ENCODE measurements around the gene GADD45A.

DNA sequence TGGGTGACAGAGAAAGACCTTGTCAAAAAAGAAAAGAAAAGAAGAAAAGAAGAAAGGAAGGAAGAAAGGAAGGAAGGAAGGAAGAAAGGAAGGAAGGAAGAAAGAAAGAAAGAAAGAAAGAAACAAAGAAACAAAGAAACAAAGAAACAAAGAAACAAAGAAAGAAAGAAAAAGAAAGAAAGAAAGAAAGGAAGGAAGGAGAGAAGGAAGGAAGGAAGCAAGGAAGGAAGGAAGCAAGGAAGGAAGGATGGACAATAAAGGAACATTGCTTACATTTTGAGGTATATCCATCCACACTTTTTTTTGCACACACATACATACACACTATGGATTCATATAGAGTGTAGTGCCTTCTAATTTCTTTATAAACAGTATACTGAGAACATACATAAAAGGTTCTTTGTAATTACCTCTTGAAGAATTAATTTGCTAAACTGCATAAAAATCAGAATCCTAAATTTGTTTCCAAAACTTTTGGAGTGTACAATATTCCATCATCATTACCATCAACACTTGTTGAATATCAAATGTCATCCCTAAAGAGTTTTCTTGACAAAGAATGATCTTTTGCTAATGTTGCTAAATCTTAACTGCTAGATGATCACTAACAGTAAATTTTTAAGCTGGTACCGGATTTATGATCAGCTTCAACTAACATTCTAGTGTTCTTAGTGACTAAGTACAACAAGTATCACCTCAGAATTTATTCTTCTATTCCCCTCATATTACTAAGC, 11.4 kb upstream of the GADD45A start:
- TF ChIP-seq, protein P1, sequence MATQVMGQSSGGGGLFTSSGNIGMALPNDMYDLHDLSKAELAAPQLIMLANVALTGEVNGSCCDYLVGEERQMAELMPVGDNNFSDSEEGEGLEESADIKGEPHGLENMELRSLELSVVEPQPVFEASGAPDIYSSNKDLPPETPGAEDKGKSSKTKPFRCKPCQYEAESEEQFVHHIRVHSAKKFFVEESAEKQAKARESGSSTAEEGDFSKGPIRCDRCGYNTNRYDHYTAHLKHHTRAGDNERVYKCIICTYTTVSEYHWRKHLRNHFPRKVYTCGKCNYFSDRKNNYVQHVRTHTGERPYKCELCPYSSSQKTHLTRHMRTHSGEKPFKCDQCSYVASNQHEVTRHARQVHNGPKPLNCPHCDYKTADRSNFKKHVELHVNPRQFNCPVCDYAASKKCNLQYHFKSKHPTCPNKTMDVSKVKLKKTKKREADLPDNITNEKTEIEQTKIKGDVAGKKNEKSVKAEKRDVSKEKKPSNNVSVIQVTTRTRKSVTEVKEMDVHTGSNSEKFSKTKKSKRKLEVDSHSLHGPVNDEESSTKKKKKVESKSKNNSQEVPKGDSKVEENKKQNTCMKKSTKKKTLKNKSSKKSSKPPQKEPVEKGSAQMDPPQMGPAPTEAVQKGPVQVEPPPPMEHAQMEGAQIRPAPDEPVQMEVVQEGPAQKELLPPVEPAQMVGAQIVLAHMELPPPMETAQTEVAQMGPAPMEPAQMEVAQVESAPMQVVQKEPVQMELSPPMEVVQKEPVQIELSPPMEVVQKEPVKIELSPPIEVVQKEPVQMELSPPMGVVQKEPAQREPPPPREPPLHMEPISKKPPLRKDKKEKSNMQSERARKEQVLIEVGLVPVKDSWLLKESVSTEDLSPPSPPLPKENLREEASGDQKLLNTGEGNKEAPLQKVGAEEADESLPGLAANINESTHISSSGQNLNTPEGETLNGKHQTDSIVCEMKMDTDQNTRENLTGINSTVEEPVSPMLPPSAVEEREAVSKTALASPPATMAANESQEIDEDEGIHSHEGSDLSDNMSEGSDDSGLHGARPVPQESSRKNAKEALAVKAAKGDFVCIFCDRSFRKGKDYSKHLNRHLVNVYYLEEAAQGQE (IDR thresholded peaks at IDR 0.05; ENCODE audit: insufficient read depth in 1 of 2, low read depth in 2 of 2, low read length in 2 of 2) = no peak
- TF ChIP-seq TAF1 (IDR thresholded peaks at IDR 0.05; ENCODE audit: borderline replicate concordance, insufficient read depth, low read length) = no peak
- no peak for TF ChIP-seq POLR2AphosphoS5 (IDR thresholded peaks at IDR 0.05; ENCODE audit: low read depth, low read length)
- no peak for TF ChIP-seq SIN3A (IDR thresholded peaks at IDR 0.05; ENCODE audit: borderline replicate concordance, insufficient read depth, low read length)

Data from PFSK-1 (cell line).